GM12891 (cell line): ENCODE data around the gene PSMG2.

Experiments
- DNase-seq: peaks from one replicate; pipeline ENCODE4 v3.0.0; 2011; ENCODE audit warnings: low spot score; ENCODE audit not compliant: insufficient read length
- FAIRE-seq: peaks from 2 replicates; lab custom pipeline; 2011; peaks lifted over from hg19 to GRCh38; lab: Jason Lieb, UNC
- PAX5 ChIP-seq: IDR thresholded peaks from 2 replicates; pipeline ENCODE4 v1.6.1; 2011; ENCODE audit warnings: low read length, moderate library complexity, mild to moderate bottlenecking; ENCODE audit not compliant: insufficient read depth, severe bottlenecking
- POLR2A ChIP-seq: IDR thresholded peaks from 2 replicates; pipeline ENCODE4 v1.6.1; 2011; ENCODE audit warnings: low read depth, low read length, control low read depth
- POLR2AphosphoS5 ChIP-seq: IDR thresholded peaks from 2 replicates; pipeline ENCODE4 v1.6.1; 2011; ENCODE audit warnings: low read depth, low read length, control low read depth
- POU2F2 ChIP-seq: IDR thresholded peaks from 2 replicates; pipeline ENCODE4 v1.6.1; 2011; ENCODE audit warnings: low read depth, mild to moderate bottlenecking, control low read depth, low read length, moderate library complexity
- SPI1 ChIP-seq: IDR thresholded peaks from 2 replicates; pipeline ENCODE4 v1.6.1; 2011; ENCODE audit warnings: low read depth, low read length, control low read depth
- TAF1 ChIP-seq: IDR thresholded peaks from 2 replicates; pipeline ENCODE4 v1.6.1; 2011; ENCODE audit warnings: low read depth, low read length, control low read depth

PSMG2 gene

DNA sequence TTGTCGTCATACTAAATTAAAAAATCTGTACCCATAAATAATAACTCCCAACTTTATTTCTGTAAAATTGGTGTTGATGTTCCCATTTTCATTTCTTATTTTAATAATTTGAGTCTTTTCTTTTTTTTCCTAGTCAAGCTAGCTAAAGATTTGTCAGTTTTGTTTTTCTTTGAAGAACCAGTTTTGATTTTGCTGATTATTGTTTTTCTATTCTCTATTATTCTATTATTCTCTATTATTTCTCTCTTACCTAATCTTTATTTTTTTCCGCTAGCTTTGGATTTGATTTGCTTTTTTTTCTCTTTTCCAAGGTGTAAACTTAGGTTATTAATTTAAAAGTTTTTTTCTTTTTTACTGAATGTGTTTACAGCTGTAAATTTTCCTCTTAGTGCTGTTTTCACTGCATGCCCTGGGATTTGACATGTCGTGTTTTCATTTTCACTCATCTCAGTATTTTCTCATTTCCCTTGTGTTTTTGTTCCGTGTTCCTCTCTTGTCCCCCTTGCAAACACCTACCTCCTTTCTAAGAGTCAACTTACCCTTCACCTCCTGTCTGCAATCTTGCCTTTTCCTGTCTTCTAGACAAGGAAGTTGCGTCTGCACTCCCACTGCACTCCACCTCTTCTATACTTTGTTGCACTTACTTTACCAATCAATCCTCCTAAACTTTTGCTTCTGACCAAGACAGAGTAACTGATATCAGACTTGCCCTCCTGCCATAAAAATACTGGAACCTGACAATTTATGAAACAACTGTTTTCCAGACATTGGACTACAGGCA is 18.8 kb downstream of the PSMG2 start:
- no peak for TF ChIP-seq POU2F2
- TF ChIP-seq POLR2A, result no peak
- TF ChIP-seq POLR2AphosphoS5, result no peak
- peak; percentile 22; the same call in 1 of the 2 replicates for TF ChIP-seq SPI1
- TF ChIP-seq PAX5, result no peak
- no peak for TF ChIP-seq TAF1
- FAIRE-seq (no peak), DNase-seq (no peak)

DNA sequence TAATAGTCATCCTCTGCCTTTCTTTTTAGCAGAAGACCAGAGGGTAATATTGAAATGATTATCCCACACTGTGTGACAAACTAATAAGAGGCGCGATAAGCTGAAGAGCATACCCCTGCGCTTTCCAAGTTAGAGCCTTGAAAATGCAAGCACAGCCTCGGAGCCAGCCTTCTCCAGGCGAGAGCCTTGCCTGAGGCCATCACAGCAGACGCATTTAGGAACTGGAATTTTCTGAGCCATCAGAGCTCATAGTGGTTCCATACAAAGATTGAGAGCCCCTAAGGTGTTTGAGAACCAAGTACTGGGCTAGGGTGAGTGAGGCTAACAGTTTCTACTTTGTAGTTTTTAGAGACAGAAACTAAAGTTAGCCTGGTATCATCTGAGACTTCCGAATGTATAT is 19.9 kb downstream of the PSMG2 start:
- no peak for DNase-seq
- TF ChIP-seq TAF1 (no peak), SPI1 (no peak), POU2F2 (no peak), PAX5 (no peak), POLR2AphosphoS5 (no peak)
- FAIRE-seq, result no peak

DNA sequence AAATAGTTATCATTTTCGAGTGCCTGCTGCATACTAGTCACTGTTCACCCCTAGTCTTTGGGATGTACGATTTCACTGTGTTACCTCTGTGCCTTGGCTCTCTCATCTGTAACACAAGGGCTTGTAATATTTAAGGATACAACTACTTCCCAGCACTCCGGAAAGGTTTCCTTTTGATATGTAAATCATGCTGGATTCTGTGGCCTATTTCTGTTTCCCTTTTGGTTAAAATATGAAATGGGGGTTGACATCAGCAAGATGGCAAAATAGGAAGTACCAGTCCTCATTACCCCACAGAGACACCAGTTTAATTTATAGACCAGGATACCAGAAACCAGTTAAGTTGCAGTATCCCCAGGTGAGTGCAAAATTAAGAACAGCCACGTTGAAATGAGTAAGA is 23.5 kb downstream of the PSMG2 start:
- FAIRE-seq (no peak), DNase-seq (no peak)
- TF ChIP-seq TAF1 (no peak), SPI1 (no peak), POLR2AphosphoS5 (no peak; the same call in 1 of the 2 replicates), PAX5 (no peak), POLR2A (no peak), POU2F2 (no peak)

DNA sequence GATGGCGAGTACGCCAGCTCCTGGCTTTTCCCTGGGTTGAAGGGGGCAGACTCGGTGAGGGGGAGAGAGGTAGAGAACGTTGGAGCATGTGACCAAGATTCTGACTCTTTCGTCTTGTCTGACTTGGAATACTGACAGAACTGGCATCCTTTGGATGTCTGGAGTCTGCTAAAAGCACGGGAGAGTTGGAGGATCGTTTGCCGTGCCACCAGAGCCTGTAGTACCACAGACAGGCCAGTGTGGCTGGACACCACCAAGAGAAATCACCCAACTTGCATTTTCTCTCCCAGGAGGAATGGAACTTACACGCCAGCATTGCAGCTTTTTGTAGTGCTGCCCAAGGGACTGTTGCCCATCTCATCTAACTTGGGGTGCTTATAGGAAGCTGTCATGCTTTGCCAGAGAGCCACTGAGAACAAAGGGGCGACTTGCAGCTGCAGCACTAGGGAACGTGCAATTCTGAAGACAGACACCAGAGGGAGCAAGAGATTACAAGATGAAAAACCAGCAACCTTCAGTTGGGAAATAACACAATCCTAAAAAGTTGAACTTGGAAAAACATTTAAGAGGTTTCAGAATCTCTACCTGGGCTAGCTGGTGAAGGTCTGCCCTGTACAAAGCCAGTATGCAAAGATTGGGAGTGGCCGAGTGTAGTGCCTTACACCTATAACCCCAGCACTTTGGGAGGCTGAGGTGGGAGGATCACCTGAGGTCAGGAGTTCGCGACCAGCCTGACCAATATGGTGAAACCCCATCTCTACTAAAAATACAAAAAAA is 24.1 kb downstream of the PSMG2 start:
- TF ChIP-seq POU2F2, result no peak
- no peak for TF ChIP-seq TAF1
- TF ChIP-seq POLR2AphosphoS5, result no peak
- no peak for TF ChIP-seq POLR2A
- no peak for TF ChIP-seq PAX5
- no peak for TF ChIP-seq SPI1
- FAIRE-seq, result peak; percentile 77
- no peak for DNase-seq

DNA sequence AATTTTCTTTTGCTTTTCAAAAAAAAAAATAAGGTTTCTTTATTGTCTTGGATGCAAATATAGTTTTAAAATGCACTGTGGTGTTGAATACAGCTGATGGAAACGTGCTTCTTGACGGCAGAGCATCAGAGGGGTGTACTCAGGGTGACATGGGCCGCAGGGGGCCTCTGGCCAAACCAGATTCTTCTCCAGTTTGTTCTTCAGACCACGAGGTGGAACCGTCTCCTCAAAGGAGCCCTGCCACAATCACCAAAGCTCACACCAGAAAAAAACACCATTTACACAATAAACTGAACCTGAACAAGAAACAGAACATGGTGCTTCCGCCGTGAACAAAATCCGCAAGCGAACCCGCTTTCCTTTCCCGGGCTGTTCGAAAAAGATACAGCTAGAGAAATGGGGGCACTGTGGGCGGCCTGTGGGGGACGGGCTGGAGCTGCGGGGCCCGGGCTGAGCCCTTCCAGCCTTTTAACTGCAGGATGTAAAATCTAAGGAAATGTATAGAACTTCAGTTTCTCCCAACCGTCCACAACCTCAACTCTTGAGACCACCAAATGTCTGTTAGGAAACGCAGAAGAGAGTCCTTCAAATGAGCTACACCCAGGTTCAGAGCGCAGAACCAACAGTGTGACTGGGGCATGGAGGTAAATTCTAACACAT is 34.5 kb downstream of the PSMG2 start:
- no peak for TF ChIP-seq POU2F2
- TF ChIP-seq PAX5, result no peak
- TF ChIP-seq POLR2A, result no peak
- TF ChIP-seq SPI1, result no peak
- DNase-seq (no peak), FAIRE-seq (no peak)

DNA sequence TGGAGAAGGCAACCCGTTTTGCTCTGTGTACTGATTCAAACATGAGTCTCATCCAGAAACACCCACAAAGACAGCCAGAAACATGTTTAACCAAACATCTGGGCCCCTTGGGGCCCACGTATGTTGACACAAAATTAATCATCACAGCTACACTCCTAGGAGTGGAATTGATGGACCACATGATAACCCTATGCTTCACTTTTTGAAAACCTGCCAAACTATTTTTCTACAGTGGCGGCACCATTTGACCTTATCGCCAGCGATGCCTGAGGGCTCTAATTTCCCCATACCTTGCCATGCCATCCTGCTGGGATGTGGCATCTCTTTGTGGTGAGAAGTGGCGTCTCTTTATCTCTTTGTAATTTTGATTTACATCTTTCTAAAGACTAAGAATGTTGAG is 38.5 kb downstream of the PSMG2 start:
- no peak for FAIRE-seq

DNA sequence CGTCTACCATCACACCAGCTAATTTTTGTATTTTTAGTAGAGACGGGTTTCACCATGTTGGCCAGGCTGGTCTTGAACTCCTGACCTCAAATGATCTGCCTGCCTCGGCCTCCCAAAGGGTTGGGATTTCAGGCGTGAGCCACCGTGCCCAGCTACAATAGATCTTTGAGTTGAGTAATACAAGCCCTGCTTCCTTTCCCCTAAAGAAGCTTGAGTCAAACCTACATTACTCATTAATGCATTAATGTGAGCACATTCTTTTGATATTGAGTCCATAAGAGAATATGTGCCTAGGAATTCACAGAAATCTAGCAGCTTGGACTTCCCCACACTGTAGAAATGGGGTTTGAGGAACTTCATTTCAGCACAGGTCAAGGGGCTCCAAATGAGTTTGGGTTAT is 39.6 kb downstream of the PSMG2 start:
- no peak for FAIRE-seq
- DNase-seq, result no peak
- no peak for TF ChIP-seq PAX5
- no peak for TF ChIP-seq POLR2AphosphoS5
- no peak for TF ChIP-seq POU2F2
- no peak for TF ChIP-seq SPI1
- TF ChIP-seq POLR2A, result no peak
- no peak for TF ChIP-seq TAF1

More for the DNA sequence above, 38.5 kb downstream of the PSMG2 start:
- DNase-seq, result no peak
- TF ChIP-seq POU2F2, result no peak
- TF ChIP-seq TAF1, result no peak
- TF ChIP-seq POLR2AphosphoS5, result no peak
- TF ChIP-seq SPI1, result no peak
- no peak for TF ChIP-seq PAX5
- no peak for TF ChIP-seq POLR2A

DNA sequence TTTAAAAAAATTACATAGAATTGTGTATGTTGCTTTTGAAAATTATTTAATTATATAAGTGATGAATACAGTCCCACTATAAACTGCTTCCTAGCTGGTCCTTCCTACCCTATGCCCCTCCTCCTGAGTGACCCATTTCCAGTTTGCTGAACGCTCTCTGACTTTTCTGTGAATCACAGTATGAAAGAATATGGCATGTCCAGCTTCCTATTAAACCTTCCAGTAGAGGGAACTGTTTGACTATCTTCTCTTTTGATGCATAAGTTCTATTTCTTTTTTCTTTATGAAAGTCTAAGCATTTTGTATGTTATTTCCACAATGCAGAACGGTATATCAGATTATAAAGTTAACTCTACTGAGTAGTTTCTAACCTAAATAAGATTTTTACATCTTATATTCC is 41.3 kb downstream of the PSMG2 start:
- DNase-seq (peak; percentile 36), FAIRE-seq (no peak)

DNA sequence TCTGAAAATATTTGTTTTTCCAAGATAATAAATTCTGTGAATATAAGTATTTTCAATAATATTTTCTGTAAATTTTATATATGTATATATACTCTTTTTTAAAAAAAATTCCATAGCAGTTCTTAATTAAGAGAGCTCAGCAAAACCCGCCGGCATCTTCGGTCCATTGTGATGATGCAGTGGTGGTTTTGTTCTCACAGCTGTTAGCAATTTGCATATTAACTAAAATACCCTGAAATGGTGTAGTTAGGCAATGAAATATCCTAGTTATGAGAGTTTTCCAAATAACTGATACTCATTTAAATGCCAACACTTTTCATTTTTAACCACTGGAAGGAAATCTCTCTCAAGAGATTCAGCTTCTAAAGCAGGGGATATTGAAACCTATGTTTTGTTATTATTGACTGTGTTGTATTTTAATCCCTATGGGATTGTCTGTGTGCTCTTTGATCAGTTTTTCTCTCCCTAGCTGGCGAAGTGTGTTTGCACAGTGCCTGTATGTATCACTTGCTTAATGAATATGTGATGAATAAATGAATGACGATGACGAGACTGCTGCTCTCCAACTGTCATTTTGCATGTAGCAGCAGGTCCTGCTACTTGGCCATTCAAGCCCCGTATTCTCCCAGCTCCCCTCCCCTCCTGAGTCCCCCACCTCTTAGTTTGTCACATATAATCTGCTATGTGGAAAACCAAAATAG is 42.4 kb downstream of the PSMG2 start:
- FAIRE-seq (no peak), DNase-seq (no peak)
- no peak for TF ChIP-seq POLR2A

More for the DNA sequence above, 41.3 kb downstream of the PSMG2 start:
- no peak for TF ChIP-seq SPI1
